GM19467 (cell line): Measurements from ENCODE around the gene CIZ1.

Experiments used
- ATAC-seq: cut with Tn5 transposase; IDR thresholded peaks from one replicate; pipeline ENCODE4 v1.9.1; 2021; ENCODE audit warnings: mild to moderate bottlenecking, moderate library complexity; ENCODE audit not compliant: unreplicated experiment

Gene CIZ1

DNA sequence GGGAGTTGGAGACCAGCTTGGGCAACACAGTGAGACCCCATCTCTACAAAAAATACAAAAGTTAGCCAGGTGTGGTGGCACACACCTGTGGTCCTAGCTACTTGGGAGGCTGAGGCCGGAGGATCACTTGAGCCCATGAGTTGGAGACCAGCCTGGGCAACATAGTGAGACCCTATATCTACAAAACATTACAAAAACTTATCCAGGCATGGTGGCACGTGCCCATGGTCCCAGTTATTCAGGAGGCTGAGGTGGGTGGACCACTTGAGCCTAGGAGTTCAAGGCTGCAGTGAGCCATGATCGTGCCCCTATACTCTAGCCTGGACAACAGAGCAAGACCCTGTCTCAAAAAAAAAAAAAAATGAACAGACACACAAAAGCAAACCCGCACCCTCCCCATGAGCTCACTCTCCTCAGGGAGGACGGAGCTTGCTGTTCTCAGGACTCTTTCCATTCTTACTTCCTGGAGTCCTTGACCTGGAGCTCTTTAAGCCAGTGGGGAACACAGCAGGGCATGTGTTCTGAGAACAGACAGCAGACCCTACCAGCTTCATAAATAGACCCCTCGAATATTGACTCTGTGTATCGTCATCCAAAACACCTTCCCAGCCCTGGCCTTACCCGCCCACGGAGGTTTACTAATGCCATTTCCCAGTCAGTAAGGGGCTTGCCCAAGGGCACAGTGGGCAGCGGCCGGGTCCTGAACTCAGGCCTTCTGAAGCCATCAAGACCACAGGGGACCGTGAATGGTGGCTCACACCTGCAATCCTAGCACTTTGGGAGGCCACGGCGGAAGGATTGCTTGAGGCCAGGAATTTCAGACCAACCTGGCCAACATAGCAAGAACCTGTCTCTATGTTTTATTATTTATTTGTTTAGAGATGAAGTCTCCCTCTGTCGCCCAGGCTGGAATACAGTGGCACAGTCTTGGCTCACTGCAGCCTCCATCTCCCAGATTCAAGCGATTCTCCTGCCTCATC is 75.0 kb downstream of the CIZ1 start:
- no peak for ATAC-seq
